HEK293 (cell line): Measurements from ENCODE around the gene FBXW5.

Experiments
- KLF1 ChIP-seq: fragments of 450-650 bp; formaldehyde crosslinking; IDR thresholded peaks from 2 replicates; pipeline ENCODE4 v1.5.1; 2016; ENCODE audit warnings: missing biosample characterization, missing genetic modification characterization
- PRDM1 ChIP-seq: fragments of 450-650 bp; formaldehyde crosslinking; IDR thresholded peaks from 2 replicates; pipeline ENCODE4; 2016; ENCODE audit warnings: missing biosample characterization, missing genetic modification characterization
- SP3 ChIP-seq: fragments of 450-650 bp; formaldehyde crosslinking; IDR thresholded peaks from 2 replicates; pipeline ENCODE4 v1.5.1; 2016; ENCODE audit warnings: missing biosample characterization, missing genetic modification characterization
- TCF7L2 ChIP-seq: IDR thresholded peaks from 2 replicates; pipeline ENCODE4 v1.6.1; 2011; ENCODE audit warnings: low read depth, mild to moderate bottlenecking, inconsistent platforms, low read length, moderate library complexity, borderline replicate concordance
- TRIM28 ChIP-seq: IDR thresholded peaks from 2 replicates; pipeline ENCODE4 v1.6.1; 2011; ENCODE audit warnings: low read length, control low read depth, borderline replicate concordance
- ZBTB17 ChIP-seq: fragments of 450-650 bp; formaldehyde crosslinking; IDR thresholded peaks from 2 replicates; pipeline ENCODE4 v1.5.1; 2016; ENCODE audit warnings: missing biosample characterization, missing genetic modification characterization
- ZBTB20 ChIP-seq: fragments of 450-650 bp; formaldehyde crosslinking; IDR thresholded peaks from 2 replicates; pipeline ENCODE4 v1.5.1; 2016; ENCODE audit warnings: missing biosample characterization, missing genetic modification characterization
- ZBTB7A ChIP-seq: fragments of 450-650 bp; formaldehyde crosslinking; IDR thresholded peaks from 2 replicates; pipeline ENCODE4 v1.5.1; 2016; ENCODE audit warnings: low read depth, missing biosample characterization, missing genetic modification characterization
- ZBTB8A ChIP-seq: fragments of 450-650 bp; formaldehyde crosslinking; IDR thresholded peaks from 2 replicates; pipeline ENCODE4 v1.5.1; 2016; ENCODE audit warnings: missing biosample characterization, missing genetic modification characterization
- ZEB2 ChIP-seq: fragments of 450-650 bp; formaldehyde crosslinking; IDR thresholded peaks from 2 replicates; pipeline ENCODE4 v1.5.1; 2016; ENCODE audit warnings: missing biosample characterization, missing genetic modification characterization
- ZNF169 ChIP-seq: fragments of 450-650 bp; formaldehyde crosslinking; IDR thresholded peaks from 2 replicates; pipeline ENCODE4 v1.5.1; 2016; ENCODE audit warnings: missing biosample characterization, missing genetic modification characterization
- ZNF174 ChIP-seq: fragments of 450-650 bp; formaldehyde crosslinking; IDR thresholded peaks from 2 replicates; pipeline ENCODE4 v1.5.0; 2017; ENCODE audit warnings: missing biosample characterization, mild to moderate bottlenecking, missing genetic modification characterization
- ZNF214 ChIP-seq: fragments of 450-650 bp; formaldehyde crosslinking; IDR thresholded peaks from 2 replicates; pipeline ENCODE4 v1.5.1; 2017; ENCODE audit warnings: missing biosample characterization, mild to moderate bottlenecking, missing genetic modification characterization, borderline replicate concordance
- ZNF302 ChIP-seq: fragments of 450-650 bp; formaldehyde crosslinking; IDR thresholded peaks from 2 replicates; pipeline ENCODE4 v1.5.1; 2016; ENCODE audit warnings: missing biosample characterization, missing genetic modification characterization, low read depth
- ZNF324 ChIP-seq: fragments of 450-650 bp; formaldehyde crosslinking; IDR thresholded peaks from 2 replicates; pipeline ENCODE4 v1.5.1; 2016; ENCODE audit warnings: missing biosample characterization, missing genetic modification characterization
- ZNF341 ChIP-seq: fragments of 450-650 bp; formaldehyde crosslinking; IDR thresholded peaks from 2 replicates; pipeline ENCODE4; 2016; ENCODE audit warnings: low read depth, missing biosample characterization, missing genetic modification characterization
- ZNF362 ChIP-seq: fragments of 450-650 bp; formaldehyde crosslinking; IDR thresholded peaks from 2 replicates; pipeline ENCODE4 v1.5.1; 2016; ENCODE audit warnings: missing biosample characterization, missing genetic modification characterization
- ZNF404 ChIP-seq: fragments of 450-650 bp; formaldehyde crosslinking; IDR thresholded peaks from 2 replicates; pipeline ENCODE4 v1.5.1; 2017; ENCODE audit warnings: missing biosample characterization, missing genetic modification characterization
- ZNF416 ChIP-seq: fragments of 450-650 bp; formaldehyde crosslinking; IDR thresholded peaks from 2 replicates; pipeline ENCODE4 v1.5.1; 2016; ENCODE audit warnings: missing biosample characterization, missing genetic modification characterization
- ZNF426 ChIP-seq: fragments of 450-650 bp; formaldehyde crosslinking; IDR thresholded peaks from 2 replicates; pipeline ENCODE4 v1.5.1; 2017; ENCODE audit warnings: missing biosample characterization, missing genetic modification characterization, mild to moderate bottlenecking, inconsistent platforms, moderate library complexity
- ZNF510 ChIP-seq: fragments of 450-650 bp; formaldehyde crosslinking; IDR thresholded peaks from 2 replicates; pipeline ENCODE4 v1.5.1; 2018; ENCODE audit warnings: mild to moderate bottlenecking, missing genetic modification characterization, missing biosample characterization; ENCODE audit not compliant: insufficient replicate concordance
- ZNF513 ChIP-seq: fragments of 450-650 bp; IDR thresholded peaks from 2 replicates; pipeline ENCODE4 v1.5.1; 2018; ENCODE audit warnings: missing biosample characterization, missing genetic modification characterization
- ZNF521 ChIP-seq: fragments of 450-650 bp; formaldehyde crosslinking; IDR thresholded peaks from 2 replicates; pipeline ENCODE4 v1.5.1; 2017; ENCODE audit warnings: missing biosample characterization, mild to moderate bottlenecking, missing genetic modification characterization
- ZNF529 ChIP-seq: fragments of 450-650 bp; formaldehyde crosslinking; IDR thresholded peaks from 2 replicates; pipeline ENCODE4 v1.5.1; 2017; ENCODE audit warnings: missing genetic modification characterization, missing biosample characterization; ENCODE audit not compliant: insufficient replicate concordance
- ZNF549 ChIP-seq: fragments of 450-650 bp; IDR thresholded peaks from 2 replicates; pipeline ENCODE4 v1.5.1; 2018; ENCODE audit warnings: missing biosample characterization, missing genetic modification characterization, mild to moderate bottlenecking, inconsistent platforms, moderate library complexity
- ZNF558 ChIP-seq: fragments of 450-650 bp; formaldehyde crosslinking; IDR thresholded peaks from 2 replicates; pipeline ENCODE4 v1.5.1; 2016; ENCODE audit warnings: missing biosample characterization, missing genetic modification characterization
- ZNF600 ChIP-seq: fragments of 450-650 bp; formaldehyde crosslinking; IDR thresholded peaks from 2 replicates; pipeline ENCODE4 v1.5.1; 2016; ENCODE audit warnings: missing biosample characterization, missing genetic modification characterization
- ZNF623 ChIP-seq: fragments of 450-650 bp; formaldehyde crosslinking; IDR thresholded peaks from 2 replicates; pipeline ENCODE4 v1.5.1; 2016; ENCODE audit warnings: missing biosample characterization, missing genetic modification characterization
- ZNF626 ChIP-seq: fragments of 450-650 bp; sonication (Bioruptor Pico); formaldehyde crosslinking; IDR thresholded peaks from 2 replicates; pipeline ENCODE4 v1.5.1; 2018; ENCODE audit warnings: missing biosample characterization, missing genetic modification characterization, inconsistent platforms
- ZNF654 ChIP-seq: fragments of 450-650 bp; formaldehyde crosslinking; IDR thresholded peaks from 2 replicates; pipeline ENCODE4 v1.5.1; 2016; ENCODE audit warnings: low read depth, missing biosample characterization, missing genetic modification characterization
- ZNF692 ChIP-seq: fragments of 450-650 bp; formaldehyde crosslinking; IDR thresholded peaks from 2 replicates; pipeline ENCODE4 v1.5.1; 2016; ENCODE audit warnings: missing biosample characterization, missing genetic modification characterization
- ZNF707 ChIP-seq: fragments of 450-650 bp; formaldehyde crosslinking; IDR thresholded peaks from 2 replicates; pipeline ENCODE4 v1.5.1; 2016; ENCODE audit warnings: missing biosample characterization, missing genetic modification characterization
- ZNF747 ChIP-seq: fragments of 450-650 bp; formaldehyde crosslinking; IDR thresholded peaks from 2 replicates; pipeline ENCODE4 v1.5.1; 2016; ENCODE audit warnings: missing biosample characterization, missing genetic modification characterization
- ZNF76 ChIP-seq: fragments of 450-650 bp; formaldehyde crosslinking; IDR thresholded peaks from 2 replicates; pipeline ENCODE4; 2016; ENCODE audit warnings: low read depth, missing biosample characterization, missing genetic modification characterization, borderline replicate concordance
- ZNF837 ChIP-seq: fragments of 450-650 bp; formaldehyde crosslinking; IDR thresholded peaks from 2 replicates; pipeline ENCODE4 v1.5.1; 2016; ENCODE audit warnings: missing biosample characterization, missing genetic modification characterization
- TF ChIP-seq, protein P1 (sequence below): fragments of 450-650 bp; formaldehyde crosslinking; IDR thresholded peaks from 2 replicates; pipeline ENCODE4 v1.5.0; 2017; ENCODE audit warnings: missing biosample characterization, missing genetic modification characterization, borderline replicate concordance

FBXW5 gene

GRCh38 chr9:136949817-136950655, 5.5 kb upstream of the FBXW5 start (continued):
- TF ChIP-seq ZNF747 (tag by site-specific recombination) (no peak), ZNF416 (tag by site-specific recombination) (no peak), ZNF837 (tag by site-specific recombination) (no peak), ZNF529 (tag by site-specific recombination) (no peak), SP3 (tag by site-specific recombination) (peak; percentile 77), ZNF302 (tag by site-specific recombination) (no peak), TRIM28 (no peak), ZNF600 (peak; percentile 98), ZBTB7A (tag by site-specific recombination) (peak; percentile 54), ZNF341 (tag by site-specific recombination) (peak; percentile 99), ZNF521 (no peak), ZNF426 (tag by site-specific recombination) (no peak), ZBTB20 (peak; percentile 81; the same call in 1 of the 2 replicates), ZNF623 (tag by site-specific recombination) (no peak), ZBTB17 (peak; percentile 66; the same call in 1 of the 2 replicates), PRDM1 (tag by site-specific recombination) (no peak), ZNF707 (tag by site-specific recombination) (no peak), ZNF324 (tag by site-specific recombination) (peak; percentile 23; the same call in 1 of the 2 replicates), ZNF549 (tag by site-specific recombination) (no peak), ZNF513 (tag by site-specific recombination) (no peak), ZNF362 (no peak), ZNF404 (no peak), TCF7L2 (no peak), ZNF692 (tag by site-specific recombination) (peak; percentile 67), ZNF654 (no peak), ZEB2 (tag by site-specific recombination) (peak; percentile 75; the same call in 1 of the 2 replicates), ZNF174 (tag by site-specific recombination) (no peak), KLF1 (tag by site-specific recombination) (peak; percentile 98), ZNF558 (no peak), ZNF76 (tag by site-specific recombination) (peak; percentile 7; the same call in 1 of the 2 replicates), ZNF626 (tag by site-specific recombination) (no peak), ZBTB8A (tag by site-specific recombination) (peak; percentile 98), ZNF510 (tag by site-specific recombination) (no peak), ZNF214 (no peak), ZNF169 (no peak)
- TF ChIP-seq, protein P1, sequence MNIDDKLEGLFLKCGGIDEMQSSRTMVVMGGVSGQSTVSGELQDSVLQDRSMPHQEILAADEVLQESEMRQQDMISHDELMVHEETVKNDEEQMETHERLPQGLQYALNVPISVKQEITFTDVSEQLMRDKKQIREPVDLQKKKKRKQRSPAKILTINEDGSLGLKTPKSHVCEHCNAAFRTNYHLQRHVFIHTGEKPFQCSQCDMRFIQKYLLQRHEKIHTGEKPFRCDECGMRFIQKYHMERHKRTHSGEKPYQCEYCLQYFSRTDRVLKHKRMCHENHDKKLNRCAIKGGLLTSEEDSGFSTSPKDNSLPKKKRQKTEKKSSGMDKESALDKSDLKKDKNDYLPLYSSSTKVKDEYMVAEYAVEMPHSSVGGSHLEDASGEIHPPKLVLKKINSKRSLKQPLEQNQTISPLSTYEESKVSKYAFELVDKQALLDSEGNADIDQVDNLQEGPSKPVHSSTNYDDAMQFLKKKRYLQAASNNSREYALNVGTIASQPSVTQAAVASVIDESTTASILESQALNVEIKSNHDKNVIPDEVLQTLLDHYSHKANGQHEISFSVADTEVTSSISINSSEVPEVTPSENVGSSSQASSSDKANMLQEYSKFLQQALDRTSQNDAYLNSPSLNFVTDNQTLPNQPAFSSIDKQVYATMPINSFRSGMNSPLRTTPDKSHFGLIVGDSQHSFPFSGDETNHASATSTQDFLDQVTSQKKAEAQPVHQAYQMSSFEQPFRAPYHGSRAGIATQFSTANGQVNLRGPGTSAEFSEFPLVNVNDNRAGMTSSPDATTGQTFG, result no peak
